ENCODE results near the gene SYMPK.

The SYMPK gene

DNA sequence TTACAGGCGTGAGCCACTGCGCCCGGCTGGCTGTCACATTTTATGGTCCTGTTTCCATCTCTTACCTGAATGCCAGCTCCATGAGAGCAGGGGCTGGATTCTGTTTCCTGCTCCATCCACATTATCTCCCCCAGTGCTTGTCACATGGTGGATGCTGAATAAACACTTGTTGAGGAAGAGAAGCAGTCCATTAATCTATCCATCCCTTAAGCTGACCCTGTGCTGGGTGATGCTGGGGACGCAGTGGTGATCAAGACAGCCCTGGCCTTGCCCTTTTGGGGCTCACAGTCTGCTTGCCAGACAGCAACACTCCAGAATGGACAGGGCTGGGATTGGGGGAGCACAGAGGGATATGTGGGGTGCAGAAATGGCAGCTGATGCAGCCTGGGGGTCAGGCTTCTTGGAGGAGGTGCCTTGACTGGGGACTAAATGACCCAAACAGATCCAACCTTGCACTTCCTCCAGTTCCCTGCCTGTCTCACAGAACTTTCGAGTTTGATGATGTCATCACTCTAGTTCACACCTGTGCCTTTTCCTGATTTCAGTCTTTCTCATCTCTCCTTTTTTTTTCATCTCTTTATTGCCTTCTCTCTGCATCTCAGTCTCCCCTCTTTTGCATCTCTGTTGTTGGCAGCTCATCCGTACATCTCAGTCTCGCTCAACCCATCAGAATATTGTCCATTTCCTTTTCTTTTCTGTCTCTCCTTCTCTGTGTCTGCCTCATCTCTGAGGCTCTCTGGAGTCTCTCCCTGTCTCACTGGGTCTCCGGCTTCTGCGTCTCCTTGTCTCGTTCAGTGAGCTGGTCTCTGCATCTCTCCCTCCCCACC, 18.3 kb upstream of the SYMPK start (continued):
- TF ChIP-seq, protein P1, sequence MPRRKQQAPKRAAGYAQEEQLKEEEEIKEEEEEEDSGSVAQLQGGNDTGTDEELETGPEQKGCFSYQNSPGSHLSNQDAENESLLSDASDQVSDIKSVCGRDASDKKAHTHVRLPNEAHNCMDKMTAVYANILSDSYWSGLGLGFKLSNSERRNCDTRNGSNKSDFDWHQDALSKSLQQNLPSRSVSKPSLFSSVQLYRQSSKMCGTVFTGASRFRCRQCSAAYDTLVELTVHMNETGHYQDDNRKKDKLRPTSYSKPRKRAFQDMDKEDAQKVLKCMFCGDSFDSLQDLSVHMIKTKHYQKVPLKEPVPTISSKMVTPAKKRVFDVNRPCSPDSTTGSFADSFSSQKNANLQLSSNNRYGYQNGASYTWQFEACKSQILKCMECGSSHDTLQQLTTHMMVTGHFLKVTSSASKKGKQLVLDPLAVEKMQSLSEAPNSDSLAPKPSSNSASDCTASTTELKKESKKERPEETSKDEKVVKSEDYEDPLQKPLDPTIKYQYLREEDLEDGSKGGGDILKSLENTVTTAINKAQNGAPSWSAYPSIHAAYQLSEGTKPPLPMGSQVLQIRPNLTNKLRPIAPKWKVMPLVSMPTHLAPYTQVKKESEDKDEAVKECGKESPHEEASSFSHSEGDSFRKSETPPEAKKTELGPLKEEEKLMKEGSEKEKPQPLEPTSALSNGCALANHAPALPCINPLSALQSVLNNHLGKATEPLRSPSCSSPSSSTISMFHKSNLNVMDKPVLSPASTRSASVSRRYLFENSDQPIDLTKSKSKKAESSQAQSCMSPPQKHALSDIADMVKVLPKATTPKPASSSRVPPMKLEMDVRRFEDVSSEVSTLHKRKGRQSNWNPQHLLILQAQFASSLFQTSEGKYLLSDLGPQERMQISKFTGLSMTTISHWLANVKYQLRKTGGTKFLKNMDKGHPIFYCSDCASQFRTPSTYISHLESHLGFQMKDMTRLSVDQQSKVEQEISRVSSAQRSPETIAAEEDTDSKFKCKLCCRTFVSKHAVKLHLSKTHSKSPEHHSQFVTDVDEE (CRISPR knock-in tag; IDR thresholded peaks at IDR 0.05) = no peak
- TF ChIP-seq TOX (CRISPR knock-in tag; IDR thresholded peaks at IDR 0.05; ENCODE audit: borderline replicate concordance) = no peak

DNA sequence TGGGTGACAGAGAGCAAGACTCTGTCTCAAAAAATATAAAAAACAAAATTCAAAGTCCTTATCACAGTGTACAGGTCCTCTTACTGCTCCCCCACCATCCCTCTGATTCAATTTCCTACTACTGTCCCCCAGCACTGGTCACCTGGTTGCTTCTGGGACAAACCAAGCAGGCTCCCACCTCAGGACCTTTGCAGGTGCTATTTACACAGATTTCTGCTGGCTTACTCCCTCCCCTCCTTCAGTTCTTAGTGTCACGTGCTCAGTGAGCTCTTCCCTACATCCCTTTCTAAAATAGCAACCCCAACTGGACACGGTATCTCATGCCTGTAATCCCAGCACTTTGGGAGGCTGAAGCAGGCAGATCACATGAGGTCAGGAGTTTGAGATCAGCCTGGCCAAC, 17.0 kb upstream of the SYMPK start:
- no peak for TF ChIP-seq CSDC2 (CRISPR knock-in tag; IDR thresholded peaks at IDR 0.05)
- TF ChIP-seq, protein P2, sequence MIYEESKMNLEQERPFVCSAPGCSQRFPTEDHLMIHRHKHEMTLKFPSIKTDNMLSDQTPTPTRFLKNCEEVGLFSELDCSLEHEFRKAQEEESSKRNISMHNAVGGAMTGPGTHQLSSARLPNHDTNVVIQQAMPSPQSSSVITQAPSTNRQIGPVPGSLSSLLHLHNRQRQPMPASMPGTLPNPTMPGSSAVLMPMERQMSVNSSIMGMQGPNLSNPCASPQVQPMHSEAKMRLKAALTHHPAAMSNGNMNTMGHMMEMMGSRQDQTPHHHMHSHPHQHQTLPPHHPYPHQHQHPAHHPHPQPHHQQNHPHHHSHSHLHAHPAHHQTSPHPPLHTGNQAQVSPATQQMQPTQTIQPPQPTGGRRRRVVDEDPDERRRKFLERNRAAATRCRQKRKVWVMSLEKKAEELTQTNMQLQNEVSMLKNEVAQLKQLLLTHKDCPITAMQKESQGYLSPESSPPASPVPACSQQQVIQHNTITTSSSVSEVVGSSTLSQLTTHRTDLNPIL (CRISPR knock-in tag; IDR thresholded peaks at IDR 0.05; ENCODE audit: low read depth) = no peak
- TF ChIP-seq ESRRG (CRISPR knock-in tag; IDR thresholded peaks at IDR 0.05) = no peak
- no peak for TF ChIP-seq ZC3H10 (CRISPR knock-in tag; IDR thresholded peaks at IDR 0.05)
- TF ChIP-seq, protein P3, sequence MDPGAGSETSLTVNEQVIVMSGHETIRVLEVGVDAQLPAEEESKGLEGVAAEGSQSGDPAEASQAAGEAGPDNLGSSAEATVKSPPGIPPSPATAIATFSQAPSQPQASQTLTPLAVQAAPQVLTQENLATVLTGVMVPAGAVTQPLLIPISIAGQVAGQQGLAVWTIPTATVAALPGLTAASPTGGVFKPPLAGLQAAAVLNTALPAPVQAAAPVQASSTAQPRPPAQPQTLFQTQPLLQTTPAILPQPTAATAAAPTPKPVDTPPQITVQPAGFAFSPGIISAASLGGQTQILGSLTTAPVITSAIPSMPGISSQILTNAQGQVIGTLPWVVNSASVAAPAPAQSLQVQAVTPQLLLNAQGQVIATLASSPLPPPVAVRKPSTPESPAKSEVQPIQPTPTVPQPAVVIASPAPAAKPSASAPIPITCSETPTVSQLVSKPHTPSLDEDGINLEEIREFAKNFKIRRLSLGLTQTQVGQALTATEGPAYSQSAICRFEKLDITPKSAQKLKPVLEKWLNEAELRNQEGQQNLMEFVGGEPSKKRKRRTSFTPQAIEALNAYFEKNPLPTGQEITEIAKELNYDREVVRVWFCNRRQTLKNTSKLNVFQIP (CRISPR knock-in tag; IDR thresholded peaks at IDR 0.05; ENCODE audit: borderline replicate concordance, low read depth) = no peak
- TF ChIP-seq TOX (CRISPR knock-in tag; IDR thresholded peaks at IDR 0.05; ENCODE audit: borderline replicate concordance) = no peak
- TF ChIP-seq ARNTL (CRISPR knock-in tag; IDR thresholded peaks at IDR 0.05; ENCODE audit: borderline replicate concordance, low read depth) = no peak
- no peak for TF ChIP-seq TCF4 (CRISPR knock-in tag; IDR thresholded peaks at IDR 0.05; ENCODE audit: borderline replicate concordance)
- no peak for TF ChIP-seq RARB (CRISPR knock-in tag; IDR thresholded peaks at IDR 0.05)
- TF ChIP-seq, protein P4, sequence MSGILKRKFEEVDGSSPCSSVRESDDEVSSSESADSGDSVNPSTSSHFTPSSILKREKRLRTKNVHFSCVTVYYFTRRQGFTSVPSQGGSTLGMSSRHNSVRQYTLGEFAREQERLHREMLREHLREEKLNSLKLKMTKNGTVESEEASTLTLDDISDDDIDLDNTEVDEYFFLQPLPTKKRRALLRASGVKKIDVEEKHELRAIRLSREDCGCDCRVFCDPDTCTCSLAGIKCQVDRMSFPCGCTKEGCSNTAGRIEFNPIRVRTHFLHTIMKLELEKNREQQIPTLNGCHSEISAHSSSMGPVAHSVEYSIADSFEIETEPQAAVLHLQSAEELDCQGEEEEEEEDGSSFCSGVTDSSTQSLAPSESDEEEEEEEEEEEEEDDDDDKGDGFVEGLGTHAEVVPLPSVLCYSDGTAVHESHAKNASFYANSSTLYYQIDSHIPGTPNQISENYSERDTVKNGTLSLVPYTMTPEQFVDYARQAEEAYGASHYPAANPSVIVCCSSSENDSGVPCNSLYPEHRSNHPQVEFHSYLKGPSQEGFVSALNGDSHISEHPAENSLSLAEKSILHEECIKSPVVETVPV (CRISPR knock-in tag; IDR thresholded peaks at IDR 0.05) = no peak
- TF ChIP-seq ZNF565 (CRISPR knock-in tag; conservative IDR thresholded peaks at IDR 0.05; ENCODE audit: low read depth) = no peak
- no peak for TF ChIP-seq ZNF70 (CRISPR knock-in tag; IDR thresholded peaks at IDR 0.05)
- TF ChIP-seq, protein P1 (CRISPR knock-in tag; IDR thresholded peaks at IDR 0.05) = no peak
- no peak for TF ChIP-seq ZFP3 (CRISPR knock-in tag; IDR thresholded peaks at IDR 0.05)
- no peak for TF ChIP-seq OSR1 (CRISPR knock-in tag; IDR thresholded peaks at IDR 0.05)
- no peak for TF ChIP-seq GLIS3 (CRISPR knock-in tag; IDR thresholded peaks at IDR 0.05)
- TF ChIP-seq BACH2 (CRISPR knock-in tag; IDR thresholded peaks at IDR 0.05; ENCODE audit: borderline replicate concordance) = no peak
- no peak for TF ChIP-seq SNAI2 (CRISPR knock-in tag; IDR thresholded peaks at IDR 0.05)
- ATAC-seq = no peak

DNA sequence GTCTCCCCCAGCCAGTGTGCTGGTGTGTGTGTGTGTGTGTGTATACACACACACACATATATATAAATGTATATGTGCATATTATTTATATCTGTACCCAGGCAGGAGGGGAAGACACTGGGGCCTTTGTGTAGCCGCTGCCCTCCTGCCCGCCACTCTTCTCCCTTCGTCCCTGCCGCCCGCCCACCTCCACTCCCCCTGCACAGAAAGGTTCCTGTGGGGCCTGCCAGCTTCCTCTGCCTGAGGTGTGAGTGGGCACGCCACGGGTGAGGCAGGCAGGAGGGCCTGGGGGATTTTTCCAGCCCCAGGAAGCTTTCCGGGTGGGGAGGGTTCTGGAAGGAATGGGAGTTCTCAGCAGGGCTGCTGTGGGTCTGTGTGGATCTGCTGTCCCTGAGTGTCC, 16.1 kb upstream of the SYMPK start:
- no peak for TF ChIP-seq TOX (CRISPR knock-in tag; IDR thresholded peaks at IDR 0.05; ENCODE audit: borderline replicate concordance)
- TF ChIP-seq SNAI2 (CRISPR knock-in tag; IDR thresholded peaks at IDR 0.05) = no peak
- TF ChIP-seq GLIS3 (CRISPR knock-in tag; IDR thresholded peaks at IDR 0.05) = no peak
- TF ChIP-seq RARB (CRISPR knock-in tag; IDR thresholded peaks at IDR 0.05) = no peak

More for the DNA sequence above, 16.1 kb upstream of the SYMPK start:
- ATAC-seq = no peak
